A549 treated with CpdA at 1 μM for 4 hours (cell line): Measurements from ENCODE around the gene MRM1. TPM values are rescaled to one million over a fixed set of nuclear protein-coding genes. Genes with fewer than 3 reads are reported as not detected.

ENCODE experiments used
- total RNA-seq: library from RNA; stranded (reverse); fragments of 200-300 nt; extraction: Qiagen RNA extraction; gene quantifications from 5 replicates; pipeline ENCODE4 v1.2.3, GENCODE V29; 2022; ENCODE audit warnings: low read depth

The MRM1 gene
- 14.0 to 22.2 TPM (median 20.6 TPM) in 5 replicates for total RNA-seq

GRCh38 chr17:36601303-36602029 lies at the start of gene MRM1:
MRM1 (plus strand) TSS chr17:36601583; CDS start chr17:36601811, 228 bp downstream.

GRCh38 chr17:36591434-36592315 lies 9.7 kb upstream of the MRM1 start, which contains the start of gene DHRS11:
DHRS11 (plus strand) TSS chr17:36591879; CDS start chr17:36592010, 131 bp downstream.

Other genes starting within 250 kb of the MRM1 start
- gene TBC1D3H, start 213.1 kb upstream of the MRM1 start, total RNA-seq = not detected in 5 replicates
- gene ZNHIT3, start 114.9 kb upstream of the MRM1 start, total RNA-seq = 83.1 to 86.9 TPM (median 83.9 TPM) in 5 replicates
- gene MYO19, start 66.7 kb upstream of the MRM1 start, total RNA-seq = 56.6 to 64.4 TPM (median 60.5 TPM) in 5 replicates
- 24.2 to 28.7 TPM (median 25.2 TPM) in 5 replicates for gene PIGW, start 66.6 kb upstream of the MRM1 start, total RNA-seq
- 54.9 to 64.1 TPM (median 57.5 TPM) in 5 replicates for gene GGNBP2, start 56.7 kb upstream of the MRM1 start, total RNA-seq
- 6.8 to 9.8 TPM (median 9.0 TPM) in 5 replicates for gene DHRS11, start 9.7 kb upstream of the MRM1 start, total RNA-seq